Measurements from ENCODE around the gene LYRM4. TPM values are rescaled to one million over a fixed set of nuclear protein-coding genes. Genes with fewer than 3 reads are reported as not detected.

LYRM4 gene
- total and polyA plus RNA-seq, 2 donors (not counting 1 experiment from before 2014, with no cell fraction given): 22.1 to 29.5 TPM

- H3K4me1 Mint-ChIP-seq: peaks cover 3% of the 10 kb centered on the region
- TF ChIP-seq EZH2 (IDR thresholded peaks at IDR 0.05; ENCODE audit: borderline replicate concordance, insufficient read depth, low read depth, low read length, poor library complexity, severe bottlenecking): no peak
- no peak for TF ChIP-seq CTCF (IDR thresholded peaks at IDR 0.05)
- POLR2A ChIA-PET: interaction anchor here (0.6 kb wide), 1 partner anchor 1273 kb away, joined by 4 read pairs; no protein-coding TSS in a partner anchor
These were observed 180.2 kb downstream of the LYRM4 start for GRCh38 chr6:5080574-5080973.

GRCh38 chr6:5079692-5080091, 181.1 kb downstream of the LYRM4 start:
- H3K9ac ChIP-seq (ENCODE audit: low read length): no peak overlapping the region
- H3K4me1 ChIP-seq (ENCODE audit: control insufficient read depth in 2 of 2, insufficient read depth in 2 of 2, low read length in 2 of 2): peaks cover 0 to 5% of the 10 kb centered on the region in 2 donors
- intact Hi-C loops (cut with micrococcal nuclease): loop anchor here (10.0 kb wide), 1 partner anchor 55 kb away; no protein-coding TSS in a partner anchor
- H2AFZ ChIP-seq (ENCODE audit: insufficient read depth, low read depth, low read length, poor library complexity, severe bottlenecking): no peak overlapping the region
- H3K27me3 Mint-ChIP-seq: peaks cover 21% of the 10 kb centered on the region
- no peak overlapping the region for H3K27ac ChIP-seq (ENCODE audit: low read length in 2 of 2)
- WGBS (ENCODE audit: insufficient coverage): no CpG with 5 or more reads among the region's 2 CpGs
- no peaks in the 10 kb centered on the region for H3K9me3 ChIP-seq (ENCODE audit: control extremely low read depth in 1 of 3, control insufficient read depth in 2 of 3, insufficient read depth in 1 of 3, low read length in 2 of 3)
- H3K27ac Mint-ChIP-seq: no peak overlapping the region
- ChIA-PET CTCF (no interaction called here), POLR2A (no interaction called here)
- TF ChIP-seq EZH2 (IDR thresholded peaks at IDR 0.05; ENCODE audit: borderline replicate concordance, insufficient read depth, low read depth, low read length, poor library complexity, severe bottlenecking) (no peak), CTCF (IDR thresholded peaks at IDR 0.05) (no peak)
- H3K4me3 Mint-ChIP-seq: no peak overlapping the region
- H3K36me3 ChIP-seq (replicated peaks in 1 of 2; ENCODE audit: control extremely low read depth in 1 of 2, control insufficient read depth in 1 of 2, extremely low read depth in 1 of 2, insufficient read depth in 2 of 2, low read length in 1 of 2): no peaks in the 10 kb centered on the region
- peaks cover 2% of the 10 kb centered on the region for H3K4me1 Mint-ChIP-seq
- no peaks in the 10 kb centered on the region for H4K20me1 ChIP-seq (ENCODE audit: control insufficient read depth, insufficient read depth, low read length, poor library complexity, severe bottlenecking)
- DNase-seq: no peak
- H3K79me2 ChIP-seq (ENCODE audit: control insufficient read depth, insufficient read depth, low read length): no peaks in the 10 kb centered on the region
- no peak overlapping the region for H3K4me2 ChIP-seq (replicated peaks; ENCODE audit: low read depth, low read length, poor library complexity, severe bottlenecking)
- ATAC-seq (ENCODE audit: low read depth): no peak
- H3K9me3 Mint-ChIP-seq (ENCODE audit: insufficient read depth): no peaks in the 10 kb centered on the region
- no peak overlapping the region for H3K4me3 ChIP-seq (ENCODE audit: control extremely low read depth in 1 of 5, extremely low read depth in 1 of 5, insufficient read depth in 1 of 5, low read depth in 2 of 5, low read length in 4 of 5)
- peaks cover 0 to 16% (median 2%) of the 10 kb centered on the region in 4 experiments for H3K27me3 ChIP-seq (replicated peaks in 1 of 4; ENCODE audit: control extremely low read depth in 1 of 4, control insufficient read depth in 3 of 4, insufficient read depth in 4 of 4, low read length in 3 of 4)

More at GRCh38 chr6:5080574-5080973, 180.2 kb downstream of the LYRM4 start:
- Mint-ChIP-seq H3K27ac (no peak overlapping the region), H3K4me3 (no peak overlapping the region), H3K27me3 (peaks cover 16% of the 10 kb centered on the region), H3K9me3 (ENCODE audit: insufficient read depth) (no peaks in the 10 kb centered on the region)
- H3K79me2 ChIP-seq (ENCODE audit: control insufficient read depth, insufficient read depth, low read length): no peaks in the 10 kb centered on the region
- H3K4me3 ChIP-seq (ENCODE audit: control extremely low read depth in 1 of 5, extremely low read depth in 1 of 5, insufficient read depth in 1 of 5, low read depth in 2 of 5, low read length in 4 of 5): no peak overlapping the region
- 50% methylated on average over 2 of the region's 3 CpGs for WGBS (ENCODE audit: insufficient coverage)
- H3K4me2 ChIP-seq (replicated peaks; ENCODE audit: low read depth, low read length, poor library complexity, severe bottlenecking): no peak overlapping the region
- peaks cover 0 to 23% (median 4%) of the 10 kb centered on the region in 4 experiments for H3K27me3 ChIP-seq (replicated peaks in 1 of 4; ENCODE audit: control extremely low read depth in 1 of 4, control insufficient read depth in 3 of 4, insufficient read depth in 4 of 4, low read length in 3 of 4)
- DNase-seq (no peak), ATAC-seq (ENCODE audit: low read depth) (no peak)
- no peaks in the 10 kb centered on the region for H3K9me3 ChIP-seq (ENCODE audit: control extremely low read depth in 1 of 3, control insufficient read depth in 2 of 3, insufficient read depth in 1 of 3, low read length in 2 of 3)
- no peak overlapping the region for H3K27ac ChIP-seq (ENCODE audit: low read length in 2 of 2)
- H3K9ac ChIP-seq (ENCODE audit: low read length): no peak overlapping the region
- H3K4me1 ChIP-seq (ENCODE audit: control insufficient read depth in 2 of 2, insufficient read depth in 2 of 2, low read length in 2 of 2): peaks cover 0 to 8% of the 10 kb centered on the region in 2 donors
- H3K36me3 ChIP-seq (replicated peaks in 1 of 2; ENCODE audit: control extremely low read depth in 1 of 2, control insufficient read depth in 1 of 2, extremely low read depth in 1 of 2, insufficient read depth in 2 of 2, low read length in 1 of 2): no peaks in the 10 kb centered on the region
- no peak overlapping the region for H2AFZ ChIP-seq (ENCODE audit: insufficient read depth, low read depth, low read length, poor library complexity, severe bottlenecking)
- no peaks in the 10 kb centered on the region for H4K20me1 ChIP-seq (ENCODE audit: control insufficient read depth, insufficient read depth, low read length, poor library complexity, severe bottlenecking)
- CTCF ChIA-PET: interaction anchor here (0.7 kb wide), 1 partner anchor 741 kb away, joined by 3 read pairs; no protein-coding TSS in a partner anchor
- intact Hi-C loops (cut with micrococcal nuclease): loop anchor here (10.0 kb wide), 1 partner anchor 54 kb away; no protein-coding TSS in a partner anchor
